IMR-90 (cell line): ENCODE measurements around the gene PHGDH. TPM values are rescaled to one million over a fixed set of nuclear protein-coding genes. Genes with fewer than 3 reads are reported as not detected.

Source experiments
- ATAC-seq: fragments of 200-7000 bp; cut with Tn5 transposase; 2 replicates; pipeline ENCODE4 v1.9.1; 2020; ENCODE audit warnings: low read depth, mild to moderate bottlenecking, moderate library complexity
- BruUV-seq: library from RNA; stranded (reverse); fragments of 400-500 nt; replicated peaks from 2 replicates; lab custom pipeline; 2021; lab: Mats Ljungman, UMichigan
- CTCF ChIA-PET: fragments of 300-600 bp; formaldehyde crosslinking; extraction: SDS; loops from one replicate; lab custom pipeline; 2021; ENCODE audit warnings: antibody characterized with exemption; lab: Yijun Ruan, JAX
- POLR2A ChIA-PET: fragments of 300-600 bp; sonication (Branson Sonifier 250); formaldehyde crosslinking; loops from one replicate; lab custom pipeline; 2022; ENCODE audit warnings: antibody characterized with exemption; ENCODE audit not compliant: unreplicated experiment; lab: Charles Lee
- DNase-seq: peaks from one replicate; pipeline ENCODE4 v3.0.0; 2013
- H2AFZ ChIP-seq: replicated peaks from 2 replicates; pipeline ENCODE3; 2013; ENCODE audit warnings: low read length, mild to moderate bottlenecking; ENCODE audit not compliant: poor library complexity
- H2AK5ac ChIP-seq: 2 replicates; pipeline ENCODE4 v1.6.1; 2013; ENCODE audit warnings: low read depth, low read length, inconsistent platforms
- H2AK9ac ChIP-seq: replicated peaks from 2 replicates; pipeline ENCODE3; 2013; ENCODE audit warnings: mild to moderate bottlenecking, low read depth, low read length, moderate library complexity; ENCODE audit not compliant: poor library complexity
- H2BK120ac ChIP-seq: 2 replicates; pipeline ENCODE4 v1.6.1; 2013; ENCODE audit warnings: low read depth, low read length, inconsistent platforms
- H2BK15ac ChIP-seq: 3 replicates; pipeline ENCODE4 v1.6.1; 2013; ENCODE audit warnings: low read depth, low read length, inconsistent platforms
- H2BK20ac ChIP-seq: 2 replicates; pipeline ENCODE4 v1.6.1; 2013; ENCODE audit warnings: low read depth, mild to moderate bottlenecking, inconsistent platforms, low read length, moderate library complexity
- H2BK5ac ChIP-seq: 2 replicates; pipeline ENCODE4 v1.6.1; 2013; ENCODE audit warnings: mild to moderate bottlenecking, low read depth, low read length, inconsistent platforms; ENCODE audit not compliant: poor library complexity, severe bottlenecking
- H3K14ac ChIP-seq: replicated peaks from 2 replicates; pipeline ENCODE4 v1.6.1; 2013; ENCODE audit warnings: low read depth, low read length, inconsistent platforms
- H3K18ac ChIP-seq: 2 replicates; pipeline ENCODE4 v1.6.1; 2013; ENCODE audit warnings: low read depth, low read length, control low read depth
- H3K23ac ChIP-seq: 2 replicates; pipeline ENCODE4 v1.6.1; 2013; ENCODE audit warnings: low read depth, low read length, inconsistent platforms
- H3K27ac ChIP-seq: 2 replicates; pipeline ENCODE4 v1.5.1; 2013; ENCODE audit warnings: mild to moderate bottlenecking, control low read depth, low read length; ENCODE audit not compliant: insufficient read depth
- H3K27me3 ChIP-seq: 2 replicates; pipeline ENCODE4 v1.6.1; 2013; ENCODE audit warnings: low read length; ENCODE audit not compliant: control insufficient read depth, insufficient read depth
- H3K36me3 ChIP-seq: 2 replicates; pipeline ENCODE4 v1.6.1; 2013; ENCODE audit warnings: low read length, mixed read lengths; ENCODE audit not compliant: control insufficient read depth, insufficient read depth
- H3K4ac ChIP-seq: 2 replicates; pipeline ENCODE4 v1.6.1; 2013; ENCODE audit warnings: low read depth, low read length, inconsistent platforms
- H3K4me1 ChIP-seq: 2 replicates; pipeline ENCODE4 v1.6.1; 2013; ENCODE audit warnings: low read length, mixed read lengths; ENCODE audit not compliant: control insufficient read depth, insufficient read depth
- H3K4me2 ChIP-seq: 2 replicates; pipeline ENCODE4 v1.6.1; 2013; ENCODE audit warnings: low read depth, mild to moderate bottlenecking, control low read depth, low read length, moderate library complexity
- H3K4me3 ChIP-seq: 2 replicates; pipeline ENCODE4 v1.5.1; 2013; ENCODE audit warnings: low read depth, mild to moderate bottlenecking, control low read depth, low read length, moderate library complexity; ENCODE audit not compliant: insufficient read depth
- H3K56ac ChIP-seq: 2 replicates; pipeline ENCODE4 v1.6.1; 2013; ENCODE audit warnings: low read length, inconsistent platforms; ENCODE audit not compliant: insufficient read depth; ENCODE audit errors: extremely low read depth
- H3K79me1 ChIP-seq, 2 experiments: 2 replicates each; pipeline ENCODE4 v1.6.1; 2013; ENCODE audit warnings: low read length in 2 of 2, inconsistent platforms in 1 of 2, low read depth in 1 of 2
- H3K9ac ChIP-seq: 2 replicates; pipeline ENCODE4 v1.6.1; 2013; ENCODE audit warnings: low read depth, low read length, control low read depth
- H3K9me1 ChIP-seq: 2 replicates; pipeline ENCODE4 v1.6.1; 2013; ENCODE audit warnings: low read length, inconsistent platforms; ENCODE audit not compliant: insufficient read depth
- H3K9me3 ChIP-seq: 2 replicates; pipeline ENCODE4 v1.6.1; 2013; ENCODE audit warnings: low read length; ENCODE audit not compliant: control insufficient read depth, insufficient read depth
- H4K20me1 ChIP-seq: 2 replicates; pipeline ENCODE4 v1.6.1; 2013; ENCODE audit warnings: low read length, inconsistent platforms; ENCODE audit not compliant: insufficient read depth
- H4K5ac ChIP-seq: 2 replicates; pipeline ENCODE4 v1.6.1; 2013; ENCODE audit warnings: mild to moderate bottlenecking, low read depth, low read length, control low read depth
- H4K8ac ChIP-seq, 2 experiments: 2 replicates each; pipeline ENCODE4 v1.6.1; 2013; ENCODE audit warnings: low read depth in 2 of 2, low read length in 2 of 2, control low read depth in 1 of 2, inconsistent platforms in 1 of 2
- H4K91ac ChIP-seq: 2 replicates; pipeline ENCODE4 v1.6.1; 2013; ENCODE audit warnings: low read depth, low read length, inconsistent platforms; ENCODE audit not compliant: insufficient read depth
- FOS ChIP-seq: fragments of 150-350 bp; IDR thresholded peaks from 2 replicates; pipeline ENCODE4 v1.6.1; 2016; ENCODE audit warnings: low read depth, low read length
- MAZ ChIP-seq: IDR thresholded peaks from 2 replicates; pipeline ENCODE4 v1.6.1; 2012; ENCODE audit warnings: low read depth, mild to moderate bottlenecking, low read length, improper control_type of control experiment, moderate library complexity, borderline replicate concordance
- MXI1 ChIP-seq: IDR thresholded peaks from 2 replicates; pipeline ENCODE4 v1.6.1; 2012; ENCODE audit warnings: low read depth, mild to moderate bottlenecking, low read length, moderate library complexity, borderline replicate concordance
- RFX5 ChIP-seq: IDR thresholded peaks from 2 replicates; pipeline ENCODE4 v1.8.0; 2012; ENCODE audit warnings: low read depth, mild to moderate bottlenecking, low read length, moderate library complexity
- WGBS, 2 experiments: methylation state at CpG; one replicate each; pipeline versions ENCODE4 v1.1.5 to v1.1.7; 2013; ENCODE audit warnings: missing lambda C conversion rate in 2 of 2; ENCODE audit not compliant: insufficient read length in 1 of 2; ENCODE audit errors: extremely low coverage in 2 of 2; 5-methylcytosine and 5-hydroxymethylcytosine counted together
- dilution Hi-C: fragments of 300-500 bp; cut with HindIII; formaldehyde crosslinking; loops from one replicate; pipeline ENCODE4 v1.14.3; 2018; ENCODE audit warnings: low sequenced_read_pairs; ENCODE audit not compliant: unreplicated experiment
- in situ Hi-C: fragments of 300-500 bp; cut with MboI; formaldehyde crosslinking; loops from 3 replicates; pipeline ENCODE4 v1.14.3; 2019; ENCODE audit warnings: low sequenced_read_pairs, inconsistent platforms, mixed read lengths
- intact Hi-C: fragments of 100-400 bp; cut with micrococcal nuclease; formaldehyde crosslinking; loops from 2 replicates; pipeline ENCODE4 v1.10.0; 2022
- polyA plus RNA-seq, 3 experiments: library from polyadenylated mRNA; depleted of rRNA; stranded (reverse); fragments of >200 nt; gene quantifications; 2 replicates each; pipeline ENCODE4 v1.2.3, GENCODE V29; 2012; ENCODE audit warnings: low replicate concordance in 1 of 3
- total RNA-seq: library from RNA; depleted of rRNA; stranded (reverse); fragments of >200 nt; gene quantifications from 2 replicates; pipeline ENCODE4 v1.2.3, GENCODE V29; 2012

The PHGDH gene
- total and polyA plus RNA-seq, 2 of the 4 experiments (the other 2 are of a cell fraction) = 87.9 to 331 TPM

GRCh38 chr1:119686661-119687060 is 25.1 kb upstream of the PHGDH start:
- in situ Hi-C loops = no loop called here
- ChIA-PET CTCF (interaction anchor here (1.3 kb wide), 1 partner anchor 12 kb away, joined by 3 read pairs; no protein-coding TSS in a partner anchor), POLR2A (no interaction called here)
- dilution Hi-C loops = no loop called here
- no peak overlapping the region for H4K8ac ChIP-seq
- DNase-seq (no peak), ATAC-seq (no peak)
- H3K23ac ChIP-seq = no peak overlapping the region
- no peaks in the 10 kb centered on the region for H3K4me1 ChIP-seq
- no peaks in the 10 kb centered on the region for H3K9me1 ChIP-seq
- no peak overlapping the region for H2AK9ac ChIP-seq
- H2AFZ ChIP-seq = no peak overlapping the region
- no peak overlapping the region for H2BK20ac ChIP-seq
- H3K79me1 ChIP-seq = no peaks in the 10 kb centered on the region
- H3K36me3 ChIP-seq = no peaks in the 10 kb centered on the region
- H3K9ac ChIP-seq = no peak overlapping the region
- no peak overlapping the region for H2BK5ac ChIP-seq
- BruUV-seq = no TSS peak
- H3K27ac ChIP-seq = no peak overlapping the region
- no peak overlapping the region for H3K14ac ChIP-seq
- no peak overlapping the region for H3K4ac ChIP-seq
- H2AK5ac ChIP-seq = no peak overlapping the region
- H3K56ac ChIP-seq = no peak overlapping the region
- H4K5ac ChIP-seq = no peak overlapping the region
- TF ChIP-seq MAZ = no peak
- no peak for TF ChIP-seq MXI1
- TF ChIP-seq RFX5 = no peak
- no peak for TF ChIP-seq FOS
- H3K4me3 ChIP-seq = no peak overlapping the region
- no peaks in the 10 kb centered on the region for H3K9me3 ChIP-seq
- H3K4me2 ChIP-seq = no peak overlapping the region
- peaks cover 15% of the 10 kb centered on the region for H3K27me3 ChIP-seq
- no peak overlapping the region for H3K18ac ChIP-seq
- no peaks in the 10 kb centered on the region for H4K20me1 ChIP-seq
- intact Hi-C loops = no loop called here
- WGBS, 2 experiments = no CpG with 5 or more reads among the region's 3 CpGs
- no peak overlapping the region for H2BK15ac ChIP-seq
- H2BK120ac ChIP-seq = no peak overlapping the region
- H4K91ac ChIP-seq = no peak overlapping the region
